Esophagus squamous epithelium (tissue), 4 donors: ENCODE data around the gene HSBP1.

Experiments
- CTCF ChIP-seq, 6 experiments: fragments of 450-650 bp in 4 of 6; fragments of 200-600 bp in 2 of 6; sonication (generic) in 2 of 6; IDR thresholded peaks; one replicate each; pipeline ENCODE4 v1.5.1; 2016 to 2019; ENCODE audit warnings: antibody characterized with exemption in 6 of 6, mild to moderate bottlenecking in 4 of 6, moderate library complexity in 4 of 6
- POLR2A ChIP-seq, 4 donors: fragments of 450-650 bp; IDR thresholded peaks; one replicate each; pipeline ENCODE4 v1.6.1; 2017; ENCODE audit warnings: antibody characterized with exemption in 4 of 4, mild to moderate bottlenecking in 4 of 4, moderate library complexity in 3 of 4

GRCh38 chr16:83774066-83774465, 33.7 kb upstream of the HSBP1 start:
- TF ChIP-seq POLR2A (IDR thresholded peaks at IDR 0.05) (no peak), CTCF (IDR thresholded peaks at IDR 0.05) (no peak)
